ENCODE data around the gene ELFN2.

- no peak for TF ChIP-seq POLR2A (IDR thresholded peaks at IDR 0.05)
- no peak for TF ChIP-seq CTCF (IDR thresholded peaks at IDR 0.05)
These were observed 76.0 kb downstream of the ELFN2 start for GRCh38 chr22:37351232-37351631.
